ENCODE data around the gene NSF.
"Not testable (repeated sequence)": the region's sequence is repeated elsewhere in the genome, so short reads cannot be mapped to it uniquely, and the experiment has no call there.

The NSF gene

GRCh38 chr17:46756081-46756735 is 165.7 kb downstream of the NSF start:
- no peak for DNase-seq (ENCODE audit: low read depth in 3 of 3)

- no peak for DNase-seq (ENCODE audit: low read depth in 3 of 3)
Measured at GRCh38 chr17:46756861-46757260, 166.4 kb downstream of the NSF start.

GRCh38 chr17:46757588-46757987 is 167.1 kb downstream of the NSF start:
- DNase-seq (ENCODE audit: low read depth in 3 of 3) = not testable (repeated sequence)

GRCh38 chr17:46758614-46759013 is 168.1 kb downstream of the NSF start:
- DNase-seq (ENCODE audit: low read depth in 3 of 3) = no peak

GRCh38 chr17:46759141-46759540 is 168.7 kb downstream of the NSF start:
- no peak for DNase-seq (ENCODE audit: low read depth in 3 of 3)

GRCh38 chr17:46763416-46763815 is 172.9 kb downstream of the NSF start:
- DNase-seq (ENCODE audit: low read depth in 3 of 3) = no peak

GRCh38 chr17:46764000-46764708 is 173.7 kb downstream of the NSF start:
- no peak for DNase-seq (ENCODE audit: low read depth in 3 of 3)

GRCh38 chr17:46764709-46765401 is 174.4 kb downstream of the NSF start:
- no peak for DNase-seq (ENCODE audit: low read depth in 3 of 3)

- no peak for DNase-seq (ENCODE audit: low read depth in 3 of 3)
Measured at GRCh38 chr17:46765453-46765852, 175.0 kb downstream of the NSF start.

GRCh38 chr17:46766493-46767491 is 176.3 kb downstream of the NSF start:
- DNase-seq (ENCODE audit: low read depth in 3 of 3) = no peak

- DNase-seq (ENCODE audit: low read depth in 3 of 3) = no peak
Measured at GRCh38 chr17:46768540-46768870, 178.0 kb downstream of the NSF start.

- not testable (repeated sequence) for DNase-seq (ENCODE audit: low read depth in 3 of 3)
Measured at GRCh38 chr17:46768896-46769295, 178.4 kb downstream of the NSF start.

GRCh38 chr17:46769531-46770438 is 179.3 kb downstream of the NSF start:
- DNase-seq (ENCODE audit: low read depth in 3 of 3) = no peak

- DNase-seq (ENCODE audit: low read depth in 3 of 3) = no peak
Measured at GRCh38 chr17:46770439-46770817, 180.0 kb downstream of the NSF start.

GRCh38 chr17:46770818-46771560 is 180.5 kb downstream of the NSF start:
- no peak for DNase-seq (ENCODE audit: low read depth in 3 of 3)

GRCh38 chr17:46771561-46772474 is 181.3 kb downstream of the NSF start:
- DNase-seq (ENCODE audit: low read depth in 3 of 3) = no peak

- no peak for DNase-seq (ENCODE audit: low read depth in 3 of 3)
Measured at GRCh38 chr17:46772475-46773220, 182.2 kb downstream of the NSF start.

- DNase-seq (ENCODE audit: low read depth in 3 of 3) = no peak
Measured at GRCh38 chr17:46773221-46773605, 182.7 kb downstream of the NSF start.
